Spinal cord (tissue), 10 donors: Measurements from ENCODE around the gene KRTAP9-9. TPM values are rescaled to one million over a fixed set of nuclear protein-coding genes. Genes with fewer than 3 reads are reported as not detected.
"Not testable (repeated sequence)": the region's sequence is repeated elsewhere in the genome, so short reads cannot be mapped to it uniquely, and the experiment has no call there.

Experiments
- DNase-seq, 6 donors: peaks; one replicate each; pipeline versions ENCODE4 v3.0.0 to v3.0.0-alpha.2; 2013 to 2015; ENCODE audit warnings: low spot score in 6 of 6, low read depth in 4 of 6
- H3K27ac ChIP-seq: one replicate; pipeline ENCODE4 v1.5.1; 2013; ENCODE audit warnings: low read depth, low read length, control low read depth
- H3K27me3 ChIP-seq: one replicate; pipeline ENCODE4 v1.6.1; 2013; ENCODE audit warnings: low read length; ENCODE audit not compliant: control insufficient read depth, insufficient read depth
- H3K36me3 ChIP-seq: one replicate; pipeline ENCODE4 v1.6.1; 2013; ENCODE audit warnings: low read length; ENCODE audit not compliant: control insufficient read depth, insufficient read depth
- H3K4me1 ChIP-seq: one replicate; pipeline ENCODE4 v1.6.1; 2013; ENCODE audit warnings: low read length; ENCODE audit not compliant: control insufficient read depth, insufficient read depth
- H3K4me3 ChIP-seq: one replicate; pipeline ENCODE4 v1.5.1; 2013; ENCODE audit warnings: low read depth, low read length, control low read depth
- H3K9me3 ChIP-seq: one replicate; pipeline ENCODE4 v1.6.1; 2013; ENCODE audit warnings: low read length; ENCODE audit not compliant: control insufficient read depth, insufficient read depth
- WGBS: methylation state at CpG from one replicate; pipeline ENCODE4 v1.1.5; 2013; ENCODE audit warnings: missing lambda C conversion rate; ENCODE audit not compliant: insufficient coverage; 5-methylcytosine and 5-hydroxymethylcytosine counted together
- polyA plus RNA-seq, 2 donors: library from polyadenylated mRNA; unstranded; fragments of 120-200 nt; gene quantifications; one replicate each; pipeline ENCODE4 v1.2.1, GENCODE V29; 2013; ENCODE audit not compliant: insufficient read length in 2 of 2
- total RNA-seq, 2 donors: library from RNA; depleted of rRNA in 1 of 2; stranded (reverse); fragments of 120-200 nt in 1 of 2; fragments of >200 nt in 1 of 2; gene quantifications; one replicate each; pipeline versions ENCODE4 v1.2.3 to v1.2.4, GENCODE V29; 2013 to 2014
- donor health status: healthy.

KRTAP9-9 gene
- total and polyA plus RNA-seq, 4 donors = not detected

DNA sequence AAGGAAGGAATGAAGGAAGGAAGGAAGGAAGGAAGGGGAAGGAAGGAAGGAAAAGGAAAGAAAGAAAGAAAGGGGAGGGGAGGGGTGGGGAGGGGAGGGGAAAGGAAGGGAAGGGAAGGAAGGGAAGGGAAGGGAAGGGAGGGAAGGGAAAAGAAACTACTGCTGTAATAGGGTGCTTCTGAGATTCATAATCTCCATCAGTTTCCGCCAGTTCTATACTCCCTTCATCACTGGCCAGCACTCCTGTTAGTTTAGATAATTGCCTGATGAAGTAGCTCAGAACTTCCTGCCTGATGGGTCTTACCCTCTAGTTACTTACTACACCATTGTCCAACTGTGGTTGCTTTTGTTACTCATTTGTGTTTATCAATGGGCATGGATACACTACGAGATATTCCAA, 8.0 kb downstream of the KRTAP9-9 start:
- WGBS = 100% methylated on average over 1 of the region's 2 CpGs
- no peak overlapping the region for H3K4me3 ChIP-seq
- no peaks in the 10 kb centered on the region for H3K9me3 ChIP-seq
- no peaks in the 10 kb centered on the region for H3K36me3 ChIP-seq
- no peak overlapping the region for H3K27ac ChIP-seq
- no peaks in the 10 kb centered on the region for H3K4me1 ChIP-seq
- no peaks in the 10 kb centered on the region for H3K27me3 ChIP-seq
- DNase-seq = peak in 1 of 6 donors; percentile 0

DNA sequence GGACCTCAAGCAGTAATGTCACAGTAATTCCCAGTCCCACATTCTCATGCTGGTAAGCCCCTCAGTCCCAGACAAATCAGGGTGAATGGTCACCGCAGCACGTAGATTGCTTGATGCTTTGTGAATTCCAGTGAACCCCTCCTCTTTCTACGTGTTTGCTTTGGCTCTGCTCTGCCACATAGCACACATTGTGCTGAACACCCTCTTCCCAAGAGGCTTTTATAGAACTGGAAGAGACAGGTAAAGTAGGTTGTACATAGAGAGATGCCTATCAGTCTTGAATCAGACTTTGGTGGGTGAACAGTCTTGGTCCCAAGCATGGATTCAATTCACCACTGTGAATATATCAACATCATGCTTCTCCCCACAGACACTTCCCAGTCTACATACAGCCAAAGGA, 9.4 kb downstream of the KRTAP9-9 start:
- Histone ChIP-seq H3K9me3 (no peaks in the 10 kb centered on the region), H3K27ac (no peak overlapping the region), H3K4me3 (no peak overlapping the region), H3K27me3 (no peaks in the 10 kb centered on the region), H3K36me3 (no peaks in the 10 kb centered on the region), H3K4me1 (no peaks in the 10 kb centered on the region)
- peak in 1 of 6 donors; percentile 0 for DNase-seq
- no CpG with 5 or more reads among the region's 3 CpGs for WGBS

DNA sequence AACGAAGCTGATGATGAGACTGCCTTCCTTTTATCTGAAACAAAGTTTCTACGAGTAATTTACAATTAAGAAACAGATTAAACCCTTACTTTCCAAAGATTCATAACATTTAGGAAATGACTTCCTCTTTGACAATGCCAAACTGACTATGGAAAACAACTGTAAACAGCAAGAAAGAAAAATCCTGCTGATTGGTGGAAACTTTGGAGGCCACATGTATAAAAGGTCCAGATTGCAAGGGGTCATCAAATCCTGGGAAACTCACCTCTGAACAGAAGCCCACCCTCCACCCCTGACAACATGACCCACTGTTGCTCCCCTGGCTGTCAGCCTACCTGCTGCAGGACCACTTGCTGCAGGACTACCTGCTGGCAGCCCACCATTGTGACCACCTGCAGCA, 9.9 kb downstream of the KRTAP9-9 start, which contains the start of gene KRTAP9-6:
Gene KRTAP9-6, plus strand, starts transcription at position 301 of the 400 bp plus-strand sequence. Its CDS starts 0 bp downstream, at position 301.
- H3K4me1 ChIP-seq = no peaks in the 10 kb centered on the region
- peak in 1 of 6 donors; percentile 0 for DNase-seq
- H3K27me3 ChIP-seq = no peaks in the 10 kb centered on the region
- no peak within 1 kb of the TSS for H3K4me3 ChIP-seq
- H3K36me3 ChIP-seq = no peaks in the 10 kb centered on the region
- H3K27ac ChIP-seq = no peak within 1 kb of the TSS
- no CpG with 5 or more reads among the region's 2 CpGs for WGBS
- H3K9me3 ChIP-seq = no peaks in the 10 kb centered on the region

DNA sequence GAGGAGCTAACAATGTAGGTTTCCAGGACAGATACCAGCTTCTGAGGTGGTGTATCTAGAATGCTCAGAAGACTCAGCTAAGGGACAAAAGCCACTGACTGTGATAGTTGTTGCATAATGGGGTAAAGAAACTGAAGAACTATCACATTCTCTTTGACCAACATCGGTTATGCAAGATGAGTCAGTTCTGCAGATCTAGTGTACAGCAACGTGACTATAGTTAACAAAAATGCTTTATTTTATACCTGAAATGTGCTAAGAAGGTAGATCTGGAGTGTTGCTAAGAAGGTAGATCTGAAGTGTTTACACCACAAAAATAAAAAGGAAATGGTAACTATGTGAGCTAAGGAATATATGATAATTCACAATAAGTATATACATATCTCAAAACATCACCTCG, 12.5 kb downstream of the KRTAP9-9 start:
- WGBS = 100% methylated on average over 2 of the region's 3 CpGs

DNA sequence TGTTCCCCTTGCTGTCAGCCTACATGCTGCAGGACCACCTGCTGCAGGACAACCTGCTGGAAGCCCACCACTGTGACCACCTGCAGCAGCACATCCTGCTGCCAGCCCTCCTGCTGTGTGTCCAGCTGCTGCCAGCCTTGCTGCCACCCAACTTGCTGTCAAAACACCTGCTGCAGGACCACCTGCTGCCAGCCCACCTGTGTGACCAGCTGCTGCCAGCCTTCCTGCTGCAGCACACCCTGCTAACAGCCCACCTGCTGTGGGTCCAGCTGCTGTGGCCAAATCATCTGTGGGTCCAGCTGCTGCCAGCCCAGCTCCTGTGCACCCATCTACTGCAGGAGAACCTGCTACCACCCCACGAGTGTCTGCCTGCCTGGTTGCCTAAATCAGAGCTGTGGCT, 16.1 kb downstream of the KRTAP9-9 start:
- H3K9me3 ChIP-seq, H3K4me1 ChIP-seq, H3K27ac ChIP-seq, H3K4me3 ChIP-seq, H3K36me3 ChIP-seq, H3K27me3 ChIP-seq, DNase-seq: not testable (repeated sequence)
- 62% methylated on average over 1 of the region's 1 CpG for WGBS

More for the DNA sequence above, 12.5 kb downstream of the KRTAP9-9 start:
- H3K9me3 ChIP-seq = no peaks in the 10 kb centered on the region
- H3K27ac ChIP-seq = no peak overlapping the region
- H3K27me3 ChIP-seq = no peaks in the 10 kb centered on the region
- H3K4me3 ChIP-seq = no peak overlapping the region
- no peaks in the 10 kb centered on the region for H3K36me3 ChIP-seq
- no peak for DNase-seq
- H3K4me1 ChIP-seq = no peaks in the 10 kb centered on the region

DNA sequence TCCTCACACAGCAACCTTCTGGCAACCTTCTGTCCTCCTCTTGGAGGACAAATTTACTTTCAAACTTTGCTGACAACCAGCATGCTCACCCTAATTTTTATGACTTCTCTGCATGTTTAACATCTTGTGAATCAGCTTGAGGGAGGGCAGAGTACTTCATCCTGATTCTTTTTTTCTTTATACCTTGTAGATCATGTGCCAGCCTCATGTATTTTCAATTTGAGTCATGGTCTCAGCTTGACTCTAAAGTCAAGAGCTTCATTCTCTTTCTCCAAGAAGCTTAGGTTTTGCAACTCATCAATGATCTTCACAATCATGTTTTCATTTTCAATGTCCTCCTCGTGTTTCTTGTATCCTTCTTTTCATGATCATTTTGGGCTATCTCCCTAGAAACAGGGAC, 16.7 kb downstream of the KRTAP9-9 start:
- Histone ChIP-seq H3K27ac (no peak overlapping the region), H3K36me3 (no peaks in the 10 kb centered on the region), H3K4me3 (no peak overlapping the region), H3K27me3 (no peaks in the 10 kb centered on the region), H3K9me3 (no peaks in the 10 kb centered on the region), H3K4me1 (no peaks in the 10 kb centered on the region)
- DNase-seq = no peak
- 80% methylated on average over 1 of the region's 1 CpG for WGBS

DNA sequence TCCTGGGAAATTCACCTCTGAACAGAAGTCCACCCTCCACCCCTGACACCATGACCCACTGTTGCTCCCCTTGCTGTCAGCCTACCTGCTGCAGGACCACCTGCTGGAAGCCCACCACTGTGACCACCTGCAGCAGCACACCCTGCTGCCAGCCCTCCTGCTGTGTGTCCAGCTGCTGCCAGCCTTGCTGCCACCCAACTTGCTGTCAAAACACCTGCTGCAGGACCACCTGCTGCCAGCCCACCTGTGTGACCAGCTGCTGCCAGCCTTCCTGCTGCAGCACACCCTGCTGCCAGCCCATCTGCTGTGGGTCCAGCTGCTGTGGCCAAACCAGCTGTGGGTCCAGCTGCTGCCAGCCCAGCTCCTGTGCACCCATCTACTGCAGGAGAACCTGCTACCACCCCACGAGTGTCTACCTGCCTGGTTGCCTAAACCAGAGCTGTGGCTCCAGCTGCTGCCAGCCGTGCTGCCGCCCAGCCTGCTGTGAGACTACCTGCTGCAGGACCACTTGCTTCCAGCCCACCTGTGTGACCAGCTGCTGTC, 20.5 kb downstream of the KRTAP9-9 start, which contains the start of gene KRTAP9-7:
Gene KRTAP9-7, plus strand, starts transcription at position 51 of the 543 bp plus-strand sequence. Its CDS starts 0 bp downstream, at position 51.
- not testable (repeated sequence) for H3K4me1 ChIP-seq, H3K27me3 ChIP-seq, H3K27ac ChIP-seq, DNase-seq, H3K4me3 ChIP-seq, H3K9me3 ChIP-seq, H3K36me3 ChIP-seq
- WGBS = 81% methylated on average over 3 of the region's 3 CpGs

DNA sequence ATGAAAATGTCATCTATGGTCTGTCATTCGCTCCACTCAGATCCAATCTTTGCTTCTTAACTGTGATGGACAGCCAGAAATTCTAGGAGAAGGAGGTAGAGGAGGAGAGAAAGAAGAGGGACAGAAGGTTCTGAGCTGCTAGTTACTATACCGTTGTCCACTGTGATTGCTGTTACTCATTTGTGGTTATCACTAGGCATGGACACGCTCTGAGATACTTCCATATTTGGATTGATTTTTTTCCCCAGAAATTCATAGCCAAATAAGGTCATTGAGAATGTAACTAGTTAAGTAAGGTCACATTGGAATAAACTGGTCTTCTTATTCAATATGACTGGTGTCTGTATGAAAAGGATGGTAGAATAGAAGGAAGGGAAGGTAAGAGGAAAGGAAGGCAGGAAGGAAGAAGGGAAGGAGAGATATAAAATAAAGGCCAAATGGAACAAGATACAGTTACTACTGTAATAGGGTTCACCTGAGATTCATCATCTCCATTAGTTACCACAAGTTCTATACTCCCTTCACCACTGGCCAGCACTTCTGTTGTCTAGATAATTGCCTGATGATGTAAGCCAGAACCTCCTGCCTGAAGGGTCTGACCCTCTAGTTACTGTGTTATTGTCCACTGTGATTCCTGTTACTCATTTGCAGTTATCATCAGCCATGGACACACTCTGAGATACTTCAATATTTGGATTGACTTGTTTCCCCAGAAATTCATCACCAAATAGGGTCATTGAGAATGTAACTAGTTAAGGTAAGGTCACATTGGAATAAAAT, 23.2 kb downstream of the KRTAP9-9 start:
- H3K27me3 ChIP-seq = no peaks in the 10 kb centered on the region
- no peak overlapping the region for H3K4me3 ChIP-seq
- no peaks in the 10 kb centered on the region for H3K4me1 ChIP-seq
- no peaks in the 10 kb centered on the region for H3K9me3 ChIP-seq
- 100% methylated on average over 1 of the region's 3 CpGs for WGBS
- peak in 1 of 6 donors; percentile 0 for DNase-seq
- H3K27ac ChIP-seq = no peak overlapping the region
- H3K36me3 ChIP-seq = no peaks in the 10 kb centered on the region

DNA sequence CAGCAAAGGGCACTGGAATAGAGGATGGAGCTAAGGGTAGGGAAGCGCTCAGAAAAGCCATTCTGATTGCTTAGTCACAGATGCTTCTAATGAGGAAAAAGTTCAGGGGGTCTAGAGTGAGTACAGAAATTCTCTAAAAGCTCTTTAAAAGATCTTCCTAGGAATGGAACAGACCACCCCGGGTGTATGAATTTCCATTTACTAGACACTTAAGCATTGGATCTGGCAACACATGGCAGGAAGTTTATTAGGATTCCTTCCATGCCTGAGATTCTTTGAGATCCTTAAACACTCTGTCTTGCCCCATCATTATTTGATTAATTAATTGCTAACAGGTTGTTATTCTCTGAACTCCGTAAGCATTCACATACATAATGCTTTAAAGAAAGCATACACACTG, 28.9 kb downstream of the KRTAP9-9 start:
- peak in 1 of 6 donors; percentile 6 for DNase-seq
- no peaks in the 10 kb centered on the region for H3K27me3 ChIP-seq
- no peak overlapping the region for H3K27ac ChIP-seq
- H3K36me3 ChIP-seq = no peaks in the 10 kb centered on the region
- WGBS = 80% methylated on average over 1 of the region's 3 CpGs
- no peak overlapping the region for H3K4me3 ChIP-seq
- H3K4me1 ChIP-seq = no peaks in the 10 kb centered on the region
- no peaks in the 10 kb centered on the region for H3K9me3 ChIP-seq

DNA sequence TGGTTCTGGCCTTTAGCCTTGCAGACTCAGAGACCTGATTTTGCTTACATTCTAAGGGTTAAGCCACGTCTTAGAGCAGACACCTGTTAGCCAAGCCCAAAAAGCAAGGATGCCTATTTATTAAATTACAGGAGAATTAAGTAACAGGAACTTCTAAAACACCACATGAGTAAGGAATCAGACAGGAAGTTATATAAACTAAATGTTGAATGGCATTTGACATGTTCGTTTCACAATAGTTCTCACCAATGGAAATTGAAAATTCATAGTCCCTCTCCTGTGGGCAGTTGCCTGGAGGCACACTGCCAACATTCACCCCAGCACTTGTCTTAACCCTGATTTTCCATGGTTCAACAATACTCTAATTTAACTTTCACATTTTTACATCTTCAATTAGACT, 29.4 kb downstream of the KRTAP9-9 start:
- no CpG with 5 or more reads among the region's 2 CpGs for WGBS
- Histone ChIP-seq H3K4me3 (no peak overlapping the region), H3K36me3 (no peaks in the 10 kb centered on the region)

More for the DNA sequence above, 29.4 kb downstream of the KRTAP9-9 start:
- DNase-seq = peak in 1 of 6 donors; percentile 0
- H3K27ac ChIP-seq = no peak overlapping the region
- H3K9me3 ChIP-seq = no peaks in the 10 kb centered on the region
- H3K4me1 ChIP-seq = no peaks in the 10 kb centered on the region
- no peaks in the 10 kb centered on the region for H3K27me3 ChIP-seq
